Central memory CD8-positive, alpha-beta T cell (primary cell): ENCODE measurements around the gene OR52N5.

Source experiments
- ATAC-seq: fragments of 150-1000 bp; cut with Tn5 transposase; replicated peaks from 2 replicates; pipeline ENCODE4 v1.10.0; 2022; ENCODE audit warnings: mild to moderate bottlenecking, moderate FRiP score, moderate number of reproducible peaks; ENCODE audit not compliant: poor library complexity, severe bottlenecking; ENCODE audit errors: extremely low read depth
- DNase-seq, 2 donors: peaks; one replicate each; pipeline ENCODE4 v3.0.0; 2021; ENCODE audit warnings: low spot score in 2 of 2
- H3K27ac Mint-ChIP-seq: one replicate; pipeline ENCODE4 v1.8.0; 2022; ENCODE audit warnings: low read depth, mild to moderate bottlenecking, moderate library complexity, mixed read lengths
- H3K27me3 Mint-ChIP-seq: one replicate; pipeline ENCODE4 v1.8.0; 2022; ENCODE audit warnings: mixed read lengths
- H3K36me3 Mint-ChIP-seq: one replicate; pipeline ENCODE4 v1.8.0; 2022; ENCODE audit warnings: mild to moderate bottlenecking, moderate library complexity, mixed read lengths; ENCODE audit not compliant: insufficient read depth
- H3K4me1 Mint-ChIP-seq: one replicate; pipeline ENCODE4 v1.8.0; 2022; ENCODE audit warnings: mixed read lengths
- H3K4me3 Mint-ChIP-seq: one replicate; pipeline ENCODE4 v1.8.0; 2022; ENCODE audit warnings: mild to moderate bottlenecking, moderate library complexity, mixed read lengths
- H3K9me3 Mint-ChIP-seq: one replicate; pipeline ENCODE4 v1.8.0; 2022; ENCODE audit warnings: mixed read lengths

The OR52N5 gene

DNA sequence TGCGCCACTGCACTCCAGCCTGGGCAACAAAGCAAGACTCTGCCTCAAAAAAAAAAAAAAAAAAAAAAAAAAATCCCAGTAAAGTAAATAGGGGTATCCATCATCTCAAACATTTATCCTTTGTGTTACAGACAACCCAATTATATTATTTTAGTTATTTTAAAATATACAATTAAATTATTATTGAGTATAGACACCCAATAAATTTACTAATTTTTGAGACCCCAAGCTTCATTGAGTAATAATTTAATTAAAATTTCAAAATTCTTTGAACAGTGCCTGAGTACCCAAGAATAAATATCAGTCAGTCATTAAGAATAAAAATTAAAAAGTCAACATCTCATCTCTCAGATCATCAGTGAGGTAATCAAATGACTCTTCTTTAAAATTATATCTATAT is 29.2 kb downstream of the OR52N5 start, which contains the start of gene OR52N4:
TSS of gene OR52N4 (plus strand) at position 301 of the 400 bp plus-strand sequence. CDS start 498 bp downstream, outside the sequence.
- no peak within 1 kb of the TSS for H3K4me3 Mint-ChIP-seq
- H3K36me3 Mint-ChIP-seq, result no peaks in the 10 kb centered on the region
- DNase-seq, result no peak
- H3K9me3 Mint-ChIP-seq, result no peaks in the 10 kb centered on the region
- peaks cover 20% of the 10 kb centered on the region for H3K27me3 Mint-ChIP-seq
- no peak for ATAC-seq
- H3K4me1 Mint-ChIP-seq, result no peaks in the 10 kb centered on the region
- no peak within 1 kb of the TSS for H3K27ac Mint-ChIP-seq

DNA sequence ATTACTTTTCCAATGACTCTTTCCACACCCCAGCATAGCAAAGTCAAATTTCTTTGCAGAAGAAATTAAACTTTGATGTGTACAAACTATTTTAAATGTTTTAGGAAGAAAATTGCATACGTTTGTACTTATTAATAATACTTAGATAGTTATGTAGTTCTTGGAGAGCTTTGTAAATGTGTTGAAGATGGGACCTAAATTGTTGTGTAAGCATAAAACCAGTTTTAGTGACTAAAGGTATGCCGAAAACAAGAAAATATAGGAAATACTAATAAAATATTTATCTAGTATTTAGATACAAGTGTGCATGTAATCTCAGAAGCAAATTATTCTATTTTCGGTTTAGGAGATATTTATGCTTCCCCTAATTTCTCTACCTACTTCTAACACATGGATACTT is 33.3 kb downstream of the OR52N5 start:
- H3K27me3 Mint-ChIP-seq, result peaks cover 4% of the 10 kb centered on the region
- H3K27ac Mint-ChIP-seq, result no peak overlapping the region
- no peaks in the 10 kb centered on the region for H3K36me3 Mint-ChIP-seq
- H3K4me1 Mint-ChIP-seq, result no peaks in the 10 kb centered on the region
- DNase-seq (no peak), ATAC-seq (no peak)
- H3K9me3 Mint-ChIP-seq, result no peaks in the 10 kb centered on the region
- no peak overlapping the region for H3K4me3 Mint-ChIP-seq

DNA sequence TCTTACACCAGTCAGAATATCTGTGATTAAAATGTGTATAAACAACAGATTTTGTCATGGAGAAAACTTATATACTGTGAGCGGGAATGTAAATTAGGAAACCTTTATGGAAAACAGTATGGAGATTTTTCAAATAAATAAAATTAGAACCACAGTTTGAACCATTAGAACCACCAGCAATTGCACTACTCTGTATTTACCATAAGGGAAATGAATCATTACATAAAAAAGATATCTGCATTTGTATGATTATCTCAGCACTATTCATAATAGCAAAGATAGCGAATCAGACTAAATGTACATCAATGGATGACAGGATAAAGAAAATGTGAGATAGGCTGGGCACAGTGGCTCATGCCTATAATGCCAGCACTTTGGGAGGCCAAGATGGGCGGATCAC is 36.5 kb downstream of the OR52N5 start:
- H3K36me3 Mint-ChIP-seq, result no peaks in the 10 kb centered on the region
- H3K4me3 Mint-ChIP-seq, result no peak overlapping the region

DNA sequence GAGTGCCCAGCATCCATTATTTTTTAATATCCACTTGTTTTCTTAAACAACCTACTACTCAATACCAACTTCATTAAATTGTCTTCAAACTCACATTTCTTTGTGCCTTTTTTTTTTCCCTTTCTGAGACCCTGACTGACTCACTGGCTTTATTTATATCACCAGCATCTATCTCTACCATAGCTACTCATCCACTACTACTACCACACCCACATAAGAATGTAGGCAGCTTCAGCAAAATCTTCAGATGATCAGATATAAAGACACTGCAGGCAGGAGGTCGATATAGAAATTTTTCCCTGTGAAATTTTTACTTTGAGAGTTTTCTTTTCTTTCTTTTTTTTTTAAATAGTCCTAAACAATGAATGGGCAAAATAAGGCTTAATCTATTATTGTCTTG is 44.7 kb downstream of the OR52N5 start:
- H3K9me3 Mint-ChIP-seq, result peaks cover 19% of the 10 kb centered on the region
- no peak overlapping the region for H3K27ac Mint-ChIP-seq
- no peaks in the 10 kb centered on the region for H3K4me1 Mint-ChIP-seq
- H3K27me3 Mint-ChIP-seq, result peaks cover 46% of the 10 kb centered on the region
- no peak for DNase-seq
- ATAC-seq, result no peak
- H3K4me3 Mint-ChIP-seq, result no peak overlapping the region
- no peaks in the 10 kb centered on the region for H3K36me3 Mint-ChIP-seq

More for the DNA sequence above, 36.5 kb downstream of the OR52N5 start:
- DNase-seq (no peak), ATAC-seq (no peak)
- Mint-ChIP-seq H3K27ac (no peak overlapping the region), H3K4me1 (no peaks in the 10 kb centered on the region), H3K27me3 (peaks cover 18% of the 10 kb centered on the region), H3K9me3 (peaks cover 6% of the 10 kb centered on the region)

DNA sequence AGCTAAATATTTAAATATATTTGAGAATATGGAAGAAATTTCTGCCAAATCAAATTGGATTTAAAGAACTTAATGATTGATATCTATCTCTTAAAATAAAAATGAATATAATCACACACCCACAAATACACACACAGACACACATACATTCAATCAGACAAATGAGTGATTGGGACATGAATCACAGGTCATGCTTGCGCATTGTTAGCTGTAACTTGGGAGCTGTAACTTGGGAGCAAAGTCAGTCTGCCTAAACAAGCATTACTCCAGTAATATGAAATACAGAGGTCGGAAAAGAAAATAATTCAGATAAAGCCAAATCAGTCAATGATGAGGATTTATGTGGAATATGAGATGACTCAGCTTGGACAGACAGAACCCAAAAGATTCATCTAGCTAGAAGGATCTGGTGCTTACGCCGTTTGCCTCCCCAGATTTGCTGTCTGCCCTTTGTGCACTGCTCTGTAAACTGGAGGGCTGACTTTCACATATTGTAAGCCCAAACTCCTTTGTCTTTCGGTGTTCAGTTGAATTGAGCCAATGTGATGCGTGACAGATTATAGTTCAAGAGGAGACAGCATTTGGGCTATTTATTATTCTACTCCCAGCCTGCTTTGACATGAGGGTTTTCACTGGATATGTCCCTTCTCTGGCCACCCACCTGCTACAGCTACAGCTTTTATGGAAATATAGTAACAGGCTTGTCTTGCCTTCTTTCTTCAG is 45.3 kb downstream of the OR52N5 start:
- peaks cover 19% of the 10 kb centered on the region for H3K9me3 Mint-ChIP-seq
- no peak for DNase-seq
- H3K27me3 Mint-ChIP-seq, result peaks cover 40% of the 10 kb centered on the region
- ATAC-seq, result no peak
- H3K36me3 Mint-ChIP-seq, result no peaks in the 10 kb centered on the region
- H3K4me1 Mint-ChIP-seq, result no peaks in the 10 kb centered on the region
- no peak overlapping the region for H3K27ac Mint-ChIP-seq
- H3K4me3 Mint-ChIP-seq, result no peak overlapping the region

DNA sequence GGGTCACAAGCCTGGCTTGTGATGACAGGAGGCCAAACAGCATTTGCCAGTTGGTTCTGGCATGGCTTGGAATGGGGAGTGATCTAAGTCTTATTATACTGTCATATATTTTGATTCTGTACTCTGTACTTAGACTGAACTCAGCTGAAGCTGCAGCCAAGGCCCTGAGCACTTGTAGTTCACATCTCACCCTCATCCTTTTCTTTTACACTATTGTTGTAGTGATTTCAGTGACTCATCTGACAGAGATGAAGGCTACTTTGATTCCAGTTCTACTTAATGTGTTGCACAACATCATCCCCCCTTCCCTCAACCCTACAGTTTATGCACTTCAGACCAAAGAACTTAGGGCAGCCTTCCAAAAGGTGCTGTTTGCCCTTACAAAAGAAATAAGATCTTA is 46.1 kb downstream of the OR52N5 start:
- Mint-ChIP-seq H3K9me3 (peaks cover 17% of the 10 kb centered on the region), H3K27ac (no peak overlapping the region), H3K4me3 (no peak overlapping the region), H3K27me3 (peaks cover 33% of the 10 kb centered on the region), H3K36me3 (no peaks in the 10 kb centered on the region), H3K4me1 (no peaks in the 10 kb centered on the region)
- ATAC-seq, result no peak
- DNase-seq, result no peak

DNA sequence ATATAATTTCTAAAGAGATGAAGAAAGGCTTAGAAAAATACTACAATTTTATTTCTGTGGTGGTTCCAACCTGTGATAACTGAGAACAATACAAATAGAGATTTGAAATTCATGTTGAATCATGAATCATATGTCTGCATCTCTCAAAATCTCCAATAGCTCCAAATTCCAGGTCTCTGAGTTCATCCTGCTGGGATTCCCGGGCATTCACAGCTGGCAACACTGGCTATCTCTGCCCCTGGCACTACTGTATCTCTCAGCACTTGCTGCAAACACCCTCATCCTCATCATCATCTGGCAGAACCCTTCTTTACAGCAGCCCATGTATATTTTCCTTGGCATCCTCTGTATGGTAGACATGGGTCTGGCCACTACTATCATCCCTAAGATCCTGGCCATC is 46.8 kb downstream of the OR52N5 start, which contains the start of gene OR56B1:
TSS of gene OR56B1 (plus strand) at position 53 of the 400 bp plus-strand sequence. CDS start at position 122, 69 bp downstream.
- H3K9me3 Mint-ChIP-seq, result peaks cover 10% of the 10 kb centered on the region
- DNase-seq (no peak), ATAC-seq (no peak)
- peaks cover 26% of the 10 kb centered on the region for H3K27me3 Mint-ChIP-seq
- H3K27ac Mint-ChIP-seq, result no peak within 1 kb of the TSS
- no peaks in the 10 kb centered on the region for H3K4me1 Mint-ChIP-seq
- no peak within 1 kb of the TSS for H3K4me3 Mint-ChIP-seq
- H3K36me3 Mint-ChIP-seq, result no peaks in the 10 kb centered on the region

DNA sequence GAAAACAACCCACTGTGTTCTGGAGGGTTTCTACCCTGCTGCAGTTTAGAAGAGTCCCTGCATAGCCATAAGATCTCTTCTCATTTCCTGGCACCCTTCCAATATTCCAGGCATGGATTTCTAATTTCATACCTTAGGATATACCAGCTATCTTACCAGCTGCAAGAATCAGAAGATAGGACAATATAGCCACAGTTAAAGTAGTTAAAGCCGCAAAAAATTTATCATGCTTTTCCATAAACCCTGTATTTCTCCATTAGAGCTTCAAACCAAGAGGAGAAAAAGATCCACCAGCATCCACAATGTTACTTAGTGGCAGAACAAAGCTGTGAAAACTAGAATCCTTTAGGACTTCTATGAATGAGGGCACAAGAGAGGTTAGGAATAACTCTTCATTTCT is 55.5 kb downstream of the OR52N5 start:
- Mint-ChIP-seq H3K4me1 (no peaks in the 10 kb centered on the region), H3K27ac (no peak overlapping the region), H3K9me3 (no peaks in the 10 kb centered on the region), H3K36me3 (no peaks in the 10 kb centered on the region), H3K4me3 (no peak overlapping the region), H3K27me3 (peaks cover 12% of the 10 kb centered on the region)
- ATAC-seq (no peak), DNase-seq (no peak)

DNA sequence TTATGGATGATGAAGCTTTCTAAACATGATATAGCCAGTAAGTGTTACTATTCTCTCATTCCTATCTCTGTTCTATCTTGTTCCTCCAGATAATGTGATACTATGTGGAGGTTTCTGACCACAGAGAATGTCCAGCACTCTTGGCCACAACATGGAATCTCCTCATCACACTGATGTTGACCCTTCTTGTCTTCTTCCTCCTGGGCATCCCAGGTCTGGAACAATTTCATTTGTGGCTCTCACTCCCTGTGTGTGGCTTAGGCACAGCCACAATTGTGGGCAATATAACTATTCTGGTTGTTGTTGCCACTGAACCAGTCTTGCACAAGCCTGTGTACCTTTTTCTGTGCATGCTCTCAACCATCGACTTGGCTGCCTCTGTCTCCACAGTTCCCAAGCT is 56.8 kb downstream of the OR52N5 start:
- H3K4me1 Mint-ChIP-seq, result no peaks in the 10 kb centered on the region
- ATAC-seq, result no peak

More for the DNA sequence above, 56.8 kb downstream of the OR52N5 start:
- Mint-ChIP-seq H3K4me3 (no peak overlapping the region), H3K36me3 (no peaks in the 10 kb centered on the region), H3K9me3 (no peaks in the 10 kb centered on the region), H3K27me3 (peaks cover 12% of the 10 kb centered on the region), H3K27ac (no peak overlapping the region)
- no peak for DNase-seq
